Neuronal stem cell (in vitro differentiated cells): ENCODE data around the gene LMF1.

Source experiments
- DNase-seq: peaks from one replicate; pipeline ENCODE4 v3.0.0-alpha.2; 2013; ENCODE audit warnings: low spot score
- H2AFZ ChIP-seq: one replicate; pipeline ENCODE4 v1.6.1; 2013; ENCODE audit warnings: mild to moderate bottlenecking, low read length, inconsistent platforms
- H2AK5ac ChIP-seq: 2 replicates; pipeline ENCODE4 v1.6.1; 2013; ENCODE audit warnings: low read depth, mild to moderate bottlenecking, inconsistent platforms, low read length, moderate library complexity, mixed read lengths
- H2BK120ac ChIP-seq: 2 replicates; pipeline ENCODE4 v1.6.1; 2013; ENCODE audit warnings: low read depth, mild to moderate bottlenecking, inconsistent platforms, low read length, moderate library complexity, mixed read lengths
- H2BK12ac ChIP-seq: one replicate; pipeline ENCODE4 v1.6.1; 2013; ENCODE audit warnings: low read length, inconsistent platforms
- H2BK15ac ChIP-seq: 2 replicates; pipeline ENCODE4 v1.6.1; 2013; ENCODE audit warnings: mild to moderate bottlenecking, low read length, inconsistent platforms, mixed read lengths
- H2BK5ac ChIP-seq: one replicate; pipeline ENCODE4 v1.6.1; 2013; ENCODE audit warnings: inconsistent platforms, mild to moderate bottlenecking, low read length, moderate library complexity
- H3K14ac ChIP-seq: one replicate; pipeline ENCODE4 v1.6.1; 2013; ENCODE audit warnings: low read length, inconsistent platforms
- H3K18ac ChIP-seq: 2 replicates; pipeline ENCODE4 v1.6.1; 2013; ENCODE audit warnings: low read length, inconsistent platforms
- H3K23ac ChIP-seq: 2 replicates; pipeline ENCODE4 v1.6.1; 2013; ENCODE audit warnings: low read depth, mild to moderate bottlenecking, mixed read lengths, low read length, inconsistent platforms; ENCODE audit not compliant: poor library complexity
- H3K27ac ChIP-seq: replicated peaks from 3 replicates; pipeline ENCODE4 v1.5.1; 2013; ENCODE audit warnings: low read length, inconsistent platforms
- H3K27me3 ChIP-seq, 3 experiments: 2 replicates each; pipeline ENCODE4 v1.6.1; 2013; ENCODE audit warnings: low read length in 3 of 3, mild to moderate bottlenecking in 2 of 3, inconsistent platforms in 1 of 3, low read depth in 1 of 3, mixed read lengths in 1 of 3, moderate library complexity in 1 of 3; ENCODE audit not compliant: control insufficient read depth in 3 of 3, insufficient read depth in 3 of 3
- H3K36me3 ChIP-seq, 2 donors: replicated peaks in 1 of 2; 2 replicates each; pipeline ENCODE4 v1.6.1; 2013; ENCODE audit warnings: low read length in 2 of 2; ENCODE audit not compliant: control insufficient read depth in 2 of 2, insufficient read depth in 2 of 2
- H3K4ac ChIP-seq: 2 replicates; pipeline ENCODE4 v1.6.1; 2013; ENCODE audit warnings: inconsistent platforms, mild to moderate bottlenecking, low read length, moderate library complexity
- H3K4me1 ChIP-seq, 2 donors: 1 replicate in 1 of 2; 2 replicates in 1 of 2; pipeline ENCODE4 v1.6.1; 2013; ENCODE audit warnings: low read length in 2 of 2, low read depth in 1 of 2; ENCODE audit not compliant: control insufficient read depth in 2 of 2, insufficient read depth in 1 of 2
- H3K4me2 ChIP-seq: one replicate; pipeline ENCODE4 v1.6.1; 2013; ENCODE audit warnings: mild to moderate bottlenecking, low read length, inconsistent platforms; ENCODE audit not compliant: insufficient read depth, poor library complexity, severe bottlenecking
- H3K4me3 ChIP-seq, 2 donors: 2 replicates each; pipeline ENCODE4 v1.5.1; 2013; ENCODE audit warnings: low read length in 2 of 2, mild to moderate bottlenecking in 2 of 2, inconsistent platforms in 1 of 2, moderate library complexity in 1 of 2
- H3K79me1 ChIP-seq: one replicate; pipeline ENCODE4 v1.6.1; 2013; ENCODE audit warnings: low read depth, mild to moderate bottlenecking, inconsistent platforms, low read length, moderate library complexity
- H3K9ac ChIP-seq: one replicate; pipeline ENCODE4 v1.6.1; 2013; ENCODE audit warnings: mild to moderate bottlenecking, low read depth, low read length, inconsistent platforms; ENCODE audit not compliant: poor library complexity
- H3K9me3 ChIP-seq, 2 donors: replicated peaks in 1 of 2; 2 replicates each; pipeline versions ENCODE3 to v1.6.1; 2013; ENCODE audit warnings: low read length in 2 of 2, mild to moderate bottlenecking in 2 of 2, inconsistent platforms in 1 of 2, low read depth in 1 of 2, mixed read lengths in 1 of 2, moderate library complexity in 1 of 2; ENCODE audit not compliant: control insufficient read depth in 2 of 2, insufficient read depth in 1 of 2
- H4K8ac ChIP-seq: one replicate; pipeline ENCODE4 v1.6.1; 2013; ENCODE audit warnings: low read depth, mild to moderate bottlenecking, inconsistent platforms, low read length, moderate library complexity
- H4K91ac ChIP-seq: one replicate; pipeline ENCODE4 v1.6.1; 2013; ENCODE audit warnings: low read length, low read depth, mild to moderate bottlenecking, inconsistent platforms; ENCODE audit not compliant: poor library complexity
- WGBS, 2 donors: extraction: QIAGEN DNeasy Blood & Tissue Kit; methylation state at CpG; one replicate each; pipeline ENCODE4 v1.1.7; 2013; ENCODE audit warnings: missing lambda C conversion rate in 2 of 2, mixed read lengths in 1 of 2; ENCODE audit not compliant: insufficient read length in 2 of 2, insufficient replicate concordance in 1 of 2; ENCODE audit errors: extremely low coverage in 2 of 2; 5-methylcytosine and 5-hydroxymethylcytosine counted together

Gene LMF1

DNA sequence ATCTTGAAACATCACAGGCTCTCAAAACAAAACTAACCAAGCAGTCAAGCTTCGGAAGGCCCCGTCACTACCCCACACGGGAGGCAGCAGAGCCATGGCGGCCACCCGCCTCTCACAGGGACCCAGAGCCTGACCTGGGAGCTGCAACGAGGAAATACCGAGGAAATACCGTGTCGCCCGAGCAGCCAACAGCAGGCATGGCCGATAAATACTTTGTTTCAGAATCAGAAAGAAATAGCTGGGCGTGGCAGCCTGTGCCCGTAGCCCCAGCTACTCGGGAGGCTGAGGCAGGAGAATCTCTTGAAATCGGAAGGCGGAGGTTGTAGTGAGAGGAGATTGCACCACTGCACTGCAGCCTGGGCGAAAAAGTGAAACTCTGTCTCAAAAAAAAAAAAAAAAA lies 6.9 kb downstream of the LMF1 start:
- Histone ChIP-seq H3K4me3 (no peak overlapping the region), H3K9me3 (peaks cover 13 to 25% of the 10 kb centered on the region in 2 donors), H4K91ac (no peak overlapping the region), H2BK15ac (no peak overlapping the region), H2BK5ac (no peak overlapping the region), H3K18ac (no peak overlapping the region), H2BK120ac (no peak overlapping the region), H3K79me1 (peaks cover 3% of the 10 kb centered on the region), H3K36me3 (peaks cover 2 to 23% of the 10 kb centered on the region in 2 donors), H2BK12ac (no peak overlapping the region), H3K9ac (no peak overlapping the region), H2AK5ac (no peak overlapping the region), H3K23ac (no peak overlapping the region), H3K4me2 (no peak overlapping the region), H3K27ac (no peak overlapping the region), H3K4me1 (peaks cover 0 to 14% of the 10 kb centered on the region in 2 donors), H3K4ac (no peak overlapping the region), H2AFZ (no peak overlapping the region), H3K14ac (no peak overlapping the region), H3K27me3 (no peaks in the 10 kb centered on the region), H4K8ac (no peak overlapping the region)
- DNase-seq: no peak
- WGBS, 2 donors: no CpG with 5 or more reads among the region's 17 CpGs

GRCh38 chr16:962901-963814 lies 7.6 kb downstream of the LMF1 start:
- Histone ChIP-seq H3K9ac (peak overlapping the region; percentile 66), H3K79me1 (peaks cover 3% of the 10 kb centered on the region), H2BK120ac (no peak overlapping the region), H3K4me1 (peaks cover 0 to 6% of the 10 kb centered on the region in 2 donors), H2BK12ac (no peak overlapping the region), H4K8ac (no peak overlapping the region), H3K4ac (no peak overlapping the region), H3K4me3 (peak overlapping the region in 1 of 2 donors; percentile 61), H3K14ac (no peak overlapping the region), H3K18ac (no peak overlapping the region), H3K27ac (no peak overlapping the region), H3K23ac (peak overlapping the region; percentile 61), H3K27me3 (no peaks in the 10 kb centered on the region), H4K91ac (peak overlapping the region; percentile 46), H3K9me3 (peaks cover 13 to 25% of the 10 kb centered on the region in 2 donors), H3K4me2 (no peak overlapping the region), H3K36me3 (peaks cover 2 to 23% of the 10 kb centered on the region in 2 donors), H2AK5ac (peak overlapping the region; percentile 65), H2BK5ac (no peak overlapping the region), H2BK15ac (no peak overlapping the region), H2AFZ (no peak overlapping the region)
- no peak for DNase-seq
- WGBS, 2 donors: no CpG with 5 or more reads among the region's 23 CpGs

GRCh38 chr16:962366-962765 lies 8.4 kb downstream of the LMF1 start:
- no peak overlapping the region for H3K23ac ChIP-seq
- H3K4me1 ChIP-seq: peaks cover 0 to 2% of the 10 kb centered on the region in 2 donors
- peaks cover 15 to 25% of the 10 kb centered on the region in 2 donors for H3K9me3 ChIP-seq
- no peak overlapping the region for H4K8ac ChIP-seq
- DNase-seq: no peak
- no peak overlapping the region for H3K14ac ChIP-seq
- H2BK15ac ChIP-seq: no peak overlapping the region
- H3K4me2 ChIP-seq: no peak overlapping the region
- H3K18ac ChIP-seq: no peak overlapping the region
- H3K27ac ChIP-seq: no peak overlapping the region
- no peak overlapping the region for H2BK12ac ChIP-seq
- H3K79me1 ChIP-seq: peaks cover 3% of the 10 kb centered on the region
- H3K4ac ChIP-seq: no peak overlapping the region
- H3K27me3 ChIP-seq: no peaks in the 10 kb centered on the region
- H3K9ac ChIP-seq: no peak overlapping the region
- no peak overlapping the region for H2BK5ac ChIP-seq
- no peak overlapping the region for H2BK120ac ChIP-seq
- peaks cover 2 to 18% of the 10 kb centered on the region in 2 donors for H3K36me3 ChIP-seq
- H2AFZ ChIP-seq: no peak overlapping the region
- no peak overlapping the region for H3K4me3 ChIP-seq
- H4K91ac ChIP-seq: no peak overlapping the region
- WGBS, 2 donors: no CpG with 5 or more reads among the region's 22 CpGs
- no peak overlapping the region for H2AK5ac ChIP-seq

DNA sequence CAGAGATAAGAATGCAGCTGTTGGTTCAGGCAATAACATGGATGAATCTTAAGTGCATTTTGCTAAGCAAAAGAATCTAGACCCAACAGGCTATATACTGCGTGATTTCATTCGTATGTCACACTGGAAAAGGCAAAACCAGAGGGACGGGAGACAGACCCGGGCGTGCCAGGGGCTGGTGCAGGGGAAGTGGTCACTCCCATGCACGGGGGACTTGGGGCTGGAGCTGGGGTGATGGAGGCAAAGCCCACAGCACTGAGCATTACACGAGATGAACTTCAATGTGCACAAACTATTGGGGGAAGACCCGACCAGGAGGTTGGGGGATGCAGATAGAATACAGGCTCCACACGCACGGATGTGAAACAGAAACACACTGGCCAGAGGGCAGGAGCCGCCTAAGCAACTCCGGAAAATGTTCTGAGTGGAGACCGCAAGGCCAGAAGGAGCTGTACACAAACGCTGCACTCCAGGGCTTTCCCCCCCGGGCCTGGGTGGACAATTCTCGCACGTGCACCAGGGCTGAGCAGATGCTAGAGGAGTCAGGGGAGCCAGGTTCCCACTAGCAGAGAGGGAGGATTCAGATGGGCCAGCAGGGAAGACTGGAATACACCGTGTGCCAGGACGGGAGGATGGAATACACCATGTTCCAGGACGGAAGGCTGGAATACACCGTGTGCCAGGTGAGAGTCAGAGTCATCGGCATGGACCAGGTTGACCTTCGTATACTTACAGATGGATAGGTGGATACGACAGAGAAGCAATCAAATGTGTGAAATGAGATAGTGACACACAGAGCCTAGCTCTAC lies 11.3 kb downstream of the LMF1 start:
- Histone ChIP-seq H2AK5ac (no peak overlapping the region), H4K8ac (no peak overlapping the region), H2BK120ac (no peak overlapping the region), H3K23ac (no peak overlapping the region), H3K79me1 (no peaks in the 10 kb centered on the region), H3K9ac (no peak overlapping the region), H3K14ac (no peak overlapping the region), H3K27ac (no peak overlapping the region), H3K18ac (no peak overlapping the region), H3K9me3 (peaks cover under 1 to 8% of the 10 kb centered on the region in 2 donors), H3K4me2 (no peak overlapping the region), H3K4me1 (peaks cover 0 to 2% of the 10 kb centered on the region in 2 donors), H3K27me3 (no peaks in the 10 kb centered on the region), H2BK5ac (no peak overlapping the region), H4K91ac (no peak overlapping the region), H2BK15ac (no peak overlapping the region), H2BK12ac (no peak overlapping the region), H3K4ac (no peak overlapping the region), H2AFZ (no peak overlapping the region), H3K36me3 (no peaks in the 10 kb centered on the region), H3K4me3 (peak overlapping the region in 1 of 2 donors; percentile 5)
- DNase-seq: no peak
- no CpG with 5 or more reads among the region's 24 CpGs for WGBS, 2 donors
